WTC11 (cell line): ENCODE results near the gene SLC25A39. TPM values are rescaled to one million over a fixed set of nuclear protein-coding genes. Genes with fewer than 3 reads are reported as not detected.

Experiments
- ATAC-seq: fragments of 200-7000 bp; cut with Tn5 transposase; 2 replicates; pipeline ENCODE4 v1.10.0; 2021; ENCODE audit warnings: mild to moderate bottlenecking, moderate library complexity
- CTCF ChIA-PET: fragments of 300-600 bp; sonication (Branson Sonifier 250); formaldehyde crosslinking; loops from one replicate; lab custom pipeline; 2021; ENCODE audit warnings: antibody characterized with exemption; lab: Charles Lee
- POLR2A ChIA-PET: fragments of 350-600 bp; sonication (Branson Sonifier 250); formaldehyde crosslinking; loops from one replicate; lab custom pipeline; 2021; ENCODE audit warnings: antibody characterized with exemption; lab: Charles Lee
- DNase-seq: peaks from one replicate; pipeline ENCODE4 v3.0.0; 2021; ENCODE audit warnings: low spot score
- H3K27ac Mint-ChIP-seq: 2 replicates; pipeline ENCODE4 v1.8.0; 2021; ENCODE audit warnings: mixed read lengths
- H3K27me3 Mint-ChIP-seq: 2 replicates; pipeline ENCODE4 v1.8.0; 2021; ENCODE audit warnings: low read depth, mild to moderate bottlenecking, moderate library complexity, mixed read lengths
- H3K36me3 Mint-ChIP-seq: 2 replicates; pipeline ENCODE4 v1.8.0; 2021; ENCODE audit warnings: mixed read lengths
- H3K4me1 Mint-ChIP-seq: 2 replicates; pipeline ENCODE4 v1.8.0; 2022; ENCODE audit warnings: mixed read lengths
- H3K4me3 Mint-ChIP-seq: 2 replicates; pipeline ENCODE4 v1.8.0; 2021; ENCODE audit warnings: mild to moderate bottlenecking, moderate library complexity, mixed read lengths
- H3K9me3 Mint-ChIP-seq: 2 replicates; pipeline ENCODE4 v1.8.0; 2021; ENCODE audit warnings: mixed read lengths
- CREB1 ChIP-seq: sonication (generic); formaldehyde crosslinking; IDR thresholded peaks from 2 replicates; pipeline ENCODE4 v1.8.0; 2023; ENCODE audit warnings: mild to moderate bottlenecking, missing genetic modification reagents
- CREM ChIP-seq: sonication (generic); formaldehyde crosslinking; IDR thresholded peaks from 2 replicates; pipeline ENCODE4 v1.8.1; 2022; ENCODE audit warnings: mild to moderate bottlenecking, missing genetic modification reagents, moderate library complexity
- ELF4 ChIP-seq: sonication (generic); formaldehyde crosslinking; IDR thresholded peaks from 2 replicates; pipeline ENCODE4 v1.8.1; 2022; ENCODE audit warnings: low read depth, mild to moderate bottlenecking, moderate library complexity, missing genetic modification reagents
- ETV6 ChIP-seq: sonication (generic); formaldehyde crosslinking; IDR thresholded peaks from 2 replicates; pipeline ENCODE4 v1.8.1; 2022; ENCODE audit warnings: mild to moderate bottlenecking, missing genetic modification reagents
- HMGA2 ChIP-seq: fragments of 250-450 bp; sonication (Bioruptor Pico); IDR thresholded peaks from 2 replicates; pipeline ENCODE4 v1.4.0; 2021; ENCODE audit warnings: mild to moderate bottlenecking, moderate library complexity
- KAT7 ChIP-seq: sonication (generic); formaldehyde crosslinking; IDR thresholded peaks from 2 replicates; pipeline ENCODE4 v1.8.1; 2023; ENCODE audit warnings: missing genetic modification reagents, mild to moderate bottlenecking, borderline replicate concordance
- RELA ChIP-seq: sonication (generic); formaldehyde crosslinking; IDR thresholded peaks from 2 replicates; pipeline ENCODE4 v1.8.1; 2022; ENCODE audit warnings: missing genetic modification reagents, mild to moderate bottlenecking, borderline replicate concordance
- TP53 ChIP-seq: sonication (generic); formaldehyde crosslinking; IDR thresholded peaks from 2 replicates; pipeline ENCODE4 v1.8.1; 2023; ENCODE audit warnings: mild to moderate bottlenecking, missing genetic modification reagents
- ZNF121 ChIP-seq: sonication (generic); formaldehyde crosslinking; IDR thresholded peaks from 2 replicates; pipeline ENCODE4 v1.8.0; 2023; ENCODE audit warnings: missing genetic modification reagents
- ZNF423 ChIP-seq: fragments of 250-450 bp; sonication (Bioruptor Pico); IDR thresholded peaks from 2 replicates; pipeline ENCODE4 v2.1.2; 2022; ENCODE audit warnings: mild to moderate bottlenecking, moderate library complexity
- total RNA-seq: library from RNA; stranded (reverse); gene quantifications from 3 replicates; pipeline ENCODE4 v1.2.3, GENCODE V29; 2021
- TF ChIP-seq, protein P1 (sequence below): sonication (generic); formaldehyde crosslinking; IDR thresholded peaks from 2 replicates; pipeline ENCODE4 v1.8.0; 2022; ENCODE audit warnings: missing genetic modification reagents
- TF ChIP-seq, protein P2 (sequence below): sonication (generic); formaldehyde crosslinking; IDR thresholded peaks from 2 replicates; pipeline ENCODE4 v1.8.1; 2022; ENCODE audit warnings: mild to moderate bottlenecking, missing genetic modification reagents, moderate library complexity, borderline replicate concordance
- TF ChIP-seq, protein P3 (sequence below): sonication (generic); formaldehyde crosslinking; IDR thresholded peaks from 2 replicates; pipeline ENCODE4 v1.8.1; 2023; ENCODE audit warnings: mild to moderate bottlenecking, missing genetic modification reagents, borderline replicate concordance

Gene SLC25A39
- total RNA-seq, 1 experiment from 2014 or later, result 271 TPM

DNA sequence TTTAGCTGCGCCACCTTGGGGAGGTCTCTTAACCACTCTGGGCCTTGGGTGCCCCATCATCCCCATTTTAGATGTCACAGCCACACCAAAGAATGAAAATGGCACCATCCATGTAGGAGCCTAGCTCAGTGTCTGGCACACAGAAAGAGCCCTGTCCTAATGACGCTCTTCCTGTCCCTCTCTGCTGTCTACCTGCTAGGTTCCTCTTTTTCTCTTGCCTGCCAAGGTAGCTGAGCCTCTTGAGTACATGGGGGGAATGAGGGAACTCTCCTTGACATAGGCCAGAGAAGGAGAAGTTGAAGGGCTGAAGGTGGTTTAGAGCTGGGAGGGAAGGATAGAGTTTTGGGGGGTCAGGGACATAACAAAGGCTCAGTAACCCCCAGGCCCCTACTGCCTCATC, 14.4 kb downstream of the SLC25A39 start:
- ATAC-seq (no peak), DNase-seq (no peak)
- Mint-ChIP-seq H3K27ac (no peak overlapping the region), H3K36me3 (no peaks in the 10 kb centered on the region), H3K4me1 (peaks cover 45% of the 10 kb centered on the region), H3K27me3 (peaks cover 27% of the 10 kb centered on the region), H3K9me3 (no peaks in the 10 kb centered on the region), H3K4me3 (peak overlapping the region; percentile 32; the same call in 1 of the 2 replicates)
- TF ChIP-seq RELA (CRISPR knock-in tag) (no peak), ELF4 (CRISPR knock-in tag) (no peak), KAT7 (CRISPR knock-in tag) (no peak), HMGA2 (CRISPR knock-in tag) (no peak), CREM (CRISPR knock-in tag) (no peak), ETV6 (CRISPR knock-in tag) (no peak)
- TF ChIP-seq, protein P1, sequence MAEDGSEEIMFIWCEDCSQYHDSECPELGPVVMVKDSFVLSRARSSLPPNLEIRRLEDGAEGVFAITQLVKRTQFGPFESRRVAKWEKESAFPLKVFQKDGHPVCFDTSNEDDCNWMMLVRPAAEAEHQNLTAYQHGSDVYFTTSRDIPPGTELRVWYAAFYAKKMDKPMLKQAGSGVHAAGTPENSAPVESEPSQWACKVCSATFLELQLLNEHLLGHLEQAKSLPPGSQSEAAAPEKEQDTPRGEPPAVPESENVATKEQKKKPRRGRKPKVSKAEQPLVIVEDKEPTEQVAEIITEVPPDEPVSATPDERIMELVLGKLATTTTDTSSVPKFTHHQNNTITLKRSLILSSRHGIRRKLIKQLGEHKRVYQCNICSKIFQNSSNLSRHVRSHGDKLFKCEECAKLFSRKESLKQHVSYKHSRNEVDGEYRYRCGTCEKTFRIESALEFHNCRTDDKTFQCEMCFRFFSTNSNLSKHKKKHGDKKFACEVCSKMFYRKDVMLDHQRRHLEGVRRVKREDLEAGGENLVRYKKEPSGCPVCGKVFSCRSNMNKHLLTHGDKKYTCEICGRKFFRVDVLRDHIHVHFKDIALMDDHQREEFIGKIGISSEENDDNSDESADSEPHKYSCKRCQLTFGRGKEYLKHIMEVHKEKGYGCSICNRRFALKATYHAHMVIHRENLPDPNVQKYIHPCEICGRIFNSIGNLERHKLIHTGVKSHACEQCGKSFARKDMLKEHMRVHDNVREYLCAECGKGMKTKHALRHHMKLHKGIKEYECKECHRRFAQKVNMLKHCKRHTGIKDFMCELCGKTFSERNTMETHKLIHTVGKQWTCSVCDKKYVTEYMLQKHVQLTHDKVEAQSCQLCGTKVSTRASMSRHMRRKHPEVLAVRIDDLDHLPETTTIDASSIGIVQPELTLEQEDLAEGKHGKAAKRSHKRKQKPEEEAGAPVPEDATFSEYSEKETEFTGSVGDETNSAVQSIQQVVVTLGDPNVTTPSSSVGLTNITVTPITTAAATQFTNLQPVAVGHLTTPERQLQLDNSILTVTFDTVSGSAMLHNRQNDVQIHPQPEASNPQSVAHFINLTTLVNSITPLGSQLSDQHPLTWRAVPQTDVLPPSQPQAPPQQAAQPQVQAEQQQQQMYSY, result no peak
- ChIA-PET CTCF (interaction anchor here (0.6 to 3.2 kb wide), 11 partner anchors 14 to 362 kb away, joined by 3 to 18 read pairs (median 6); partner anchors contain the start of genes FAM171A2, GRN and SLC25A39), POLR2A (interaction anchor here (0.7 kb wide), 1 partner anchor 88 kb away, joined by 3 read pairs; no protein-coding TSS in a partner anchor)

DNA sequence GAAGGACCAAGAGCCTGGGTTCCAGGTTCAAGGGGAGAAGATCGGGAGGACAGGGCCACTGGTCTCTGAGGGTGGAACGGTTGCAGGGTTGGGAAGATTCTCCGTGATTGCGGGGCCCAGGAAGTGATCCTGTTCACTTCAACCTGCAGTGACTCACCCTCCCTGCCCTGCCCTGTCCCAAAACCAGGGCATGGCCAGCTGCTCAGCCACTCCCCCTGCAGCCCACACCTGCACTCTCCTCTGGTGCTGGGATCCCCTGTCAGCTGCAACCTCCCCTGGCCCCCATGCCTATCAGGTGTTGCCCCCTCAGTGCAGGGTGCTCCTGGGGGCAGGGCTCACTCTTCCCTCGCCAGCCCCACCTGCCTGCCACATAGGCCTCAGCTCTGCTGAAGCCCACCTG, 15.2 kb downstream of the SLC25A39 start:
- ChIA-PET CTCF (interaction anchor here (0.6 to 3.2 kb wide), 12 partner anchors 15 to 363 kb away, joined by 3 to 18 read pairs (median 6); partner anchors contain the start of genes FAM171A2, GRN, HDAC5 and SLC25A39), POLR2A (interaction anchor here (0.7 kb wide), 1 partner anchor 88 kb away, joined by 3 read pairs; no protein-coding TSS in a partner anchor)
- Mint-ChIP-seq H3K4me3 (peak overlapping the region; percentile 64), H3K4me1 (peaks cover 45% of the 10 kb centered on the region), H3K27me3 (peaks cover 20% of the 10 kb centered on the region), H3K9me3 (no peaks in the 10 kb centered on the region), H3K36me3 (no peaks in the 10 kb centered on the region), H3K27ac (no peak overlapping the region)
- DNase-seq, result no peak
- TF ChIP-seq, protein P1, result 0 out of 2 replicates have a peak, but pooled peaks have one; percentile 10
- TF ChIP-seq ZNF121, result 0 out of 2 replicates have a peak, but pooled peaks have one; percentile 11
- TF ChIP-seq, protein P2, sequence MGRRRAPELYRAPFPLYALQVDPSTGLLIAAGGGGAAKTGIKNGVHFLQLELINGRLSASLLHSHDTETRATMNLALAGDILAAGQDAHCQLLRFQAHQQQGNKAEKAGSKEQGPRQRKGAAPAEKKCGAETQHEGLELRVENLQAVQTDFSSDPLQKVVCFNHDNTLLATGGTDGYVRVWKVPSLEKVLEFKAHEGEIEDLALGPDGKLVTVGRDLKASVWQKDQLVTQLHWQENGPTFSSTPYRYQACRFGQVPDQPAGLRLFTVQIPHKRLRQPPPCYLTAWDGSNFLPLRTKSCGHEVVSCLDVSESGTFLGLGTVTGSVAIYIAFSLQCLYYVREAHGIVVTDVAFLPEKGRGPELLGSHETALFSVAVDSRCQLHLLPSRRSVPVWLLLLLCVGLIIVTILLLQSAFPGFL (CRISPR knock-in tag), result no peak
- ATAC-seq, result no peak

DNA sequence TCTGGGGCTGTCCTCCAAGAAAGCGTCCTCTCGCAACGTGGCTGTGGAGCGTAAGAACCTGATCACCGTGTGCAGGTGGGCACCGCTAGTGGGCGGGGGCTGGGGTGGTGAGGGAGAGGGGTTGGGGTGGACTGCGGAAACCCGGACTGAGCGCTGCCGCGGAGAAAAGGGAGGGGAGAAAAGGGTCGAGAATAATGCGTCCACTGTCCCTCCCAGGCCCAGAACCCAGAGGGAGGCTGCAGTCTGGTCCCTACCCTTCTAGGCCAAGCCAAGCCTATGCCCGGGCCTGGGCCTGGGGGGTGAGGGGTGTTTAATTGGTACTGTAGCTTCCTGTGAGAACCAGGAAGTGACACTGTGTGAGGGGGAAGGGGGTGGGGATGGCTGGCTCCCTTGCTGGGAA, 15.8 kb downstream of the SLC25A39 start:
- Mint-ChIP-seq H3K36me3 (peaks cover 3% of the 10 kb centered on the region; the same call in 1 of the 2 replicates), H3K4me1 (peaks cover 41% of the 10 kb centered on the region), H3K9me3 (no peaks in the 10 kb centered on the region), H3K27ac (no peak overlapping the region), H3K4me3 (peak overlapping the region; percentile 64), H3K27me3 (peaks cover 14% of the 10 kb centered on the region)
- ChIA-PET CTCF (interaction anchor here (0.6 to 2.5 kb wide), 22 partner anchors 8 to 248 kb away, joined by 3 to 20 read pairs (median 5); partner anchors contain the start of genes FAM171A2, FZD2, GRN and HDAC5), POLR2A (interaction anchor here (0.6 to 1.0 kb wide), 7 partner anchors 8 to 99 kb away, joined by 3 to 6 read pairs (median 3); no protein-coding TSS in a partner anchor)
- DNase-seq (no peak), ATAC-seq (no peak)
- no peak for TF ChIP-seq CREB1 (CRISPR knock-in tag)
- TF ChIP-seq TP53 (CRISPR knock-in tag), result no peak
- TF ChIP-seq, protein P3, sequence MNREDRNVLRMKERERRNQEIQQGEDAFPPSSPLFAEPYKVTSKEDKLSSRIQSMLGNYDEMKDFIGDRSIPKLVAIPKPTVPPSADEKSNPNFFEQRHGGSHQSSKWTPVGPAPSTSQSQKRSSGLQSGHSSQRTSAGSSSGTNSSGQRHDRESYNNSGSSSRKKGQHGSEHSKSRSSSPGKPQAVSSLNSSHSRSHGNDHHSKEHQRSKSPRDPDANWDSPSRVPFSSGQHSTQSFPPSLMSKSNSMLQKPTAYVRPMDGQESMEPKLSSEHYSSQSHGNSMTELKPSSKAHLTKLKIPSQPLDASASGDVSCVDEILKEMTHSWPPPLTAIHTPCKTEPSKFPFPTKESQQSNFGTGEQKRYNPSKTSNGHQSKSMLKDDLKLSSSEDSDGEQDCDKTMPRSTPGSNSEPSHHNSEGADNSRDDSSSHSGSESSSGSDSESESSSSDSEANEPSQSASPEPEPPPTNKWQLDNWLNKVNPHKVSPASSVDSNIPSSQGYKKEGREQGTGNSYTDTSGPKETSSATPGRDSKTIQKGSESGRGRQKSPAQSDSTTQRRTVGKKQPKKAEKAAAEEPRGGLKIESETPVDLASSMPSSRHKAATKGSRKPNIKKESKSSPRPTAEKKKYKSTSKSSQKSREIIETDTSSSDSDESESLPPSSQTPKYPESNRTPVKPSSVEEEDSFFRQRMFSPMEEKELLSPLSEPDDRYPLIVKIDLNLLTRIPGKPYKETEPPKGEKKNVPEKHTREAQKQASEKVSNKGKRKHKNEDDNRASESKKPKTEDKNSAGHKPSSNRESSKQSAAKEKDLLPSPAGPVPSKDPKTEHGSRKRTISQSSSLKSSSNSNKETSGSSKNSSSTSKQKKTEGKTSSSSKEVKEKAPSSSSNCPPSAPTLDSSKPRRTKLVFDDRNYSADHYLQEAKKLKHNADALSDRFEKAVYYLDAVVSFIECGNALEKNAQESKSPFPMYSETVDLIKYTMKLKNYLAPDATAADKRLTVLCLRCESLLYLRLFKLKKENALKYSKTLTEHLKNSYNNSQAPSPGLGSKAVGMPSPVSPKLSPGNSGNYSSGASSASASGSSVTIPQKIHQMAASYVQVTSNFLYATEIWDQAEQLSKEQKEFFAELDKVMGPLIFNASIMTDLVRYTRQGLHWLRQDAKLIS (CRISPR knock-in tag), result no peak
- no peak for TF ChIP-seq ZNF423 (CRISPR knock-in tag)
